AG08396 (cell line): ENCODE measurements around the gene ZNF888.
"Not testable (repeated sequence)": the region's sequence is repeated elsewhere in the genome, so short reads cannot be mapped to it uniquely, and the experiment has no call there.

Experiments used
- DNase-seq: peaks from one replicate; pipeline ENCODE4 v3.0.0; 2012; ENCODE audit warnings: low spot score, mixed read lengths

Gene ZNF888

GRCh38 chr19:52872996-52873395 lies 50.2 kb downstream of the ZNF888 start:
- DNase-seq: not testable (repeated sequence)

DNA sequence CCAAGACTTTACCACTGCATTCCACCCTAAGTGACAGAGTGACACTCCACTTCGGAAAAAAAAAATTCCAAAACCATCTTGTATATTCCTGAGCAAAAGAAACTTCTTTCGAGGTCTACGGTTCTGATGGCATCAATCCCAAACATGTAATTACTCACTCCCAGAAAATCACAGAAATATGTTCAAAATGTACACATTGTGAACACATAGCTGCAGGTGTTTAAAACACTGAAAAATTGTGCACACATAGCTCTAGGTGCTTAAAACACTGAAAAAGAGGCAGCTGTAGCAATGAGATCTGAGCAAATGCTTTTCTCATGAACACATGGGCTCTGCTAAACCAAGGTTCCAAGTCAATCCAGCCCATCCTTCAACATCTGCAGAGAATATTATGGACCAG lies 51.8 kb downstream of the ZNF888 start:
- no peak for DNase-seq

- DNase-seq: not testable (repeated sequence)
These were observed 55.2 kb downstream of the ZNF888 start for GRCh38 chr19:52868031-52868430.

GRCh38 chr19:52857378-52858191 lies 65.6 kb downstream of the ZNF888 start, which contains the start of gene ZNF468:
Gene ZNF468 (minus strand): TSS chr19:52857619. CDS start chr19:52854272, 3,347 bp downstream.
- peak; percentile 39 for DNase-seq

DNA sequence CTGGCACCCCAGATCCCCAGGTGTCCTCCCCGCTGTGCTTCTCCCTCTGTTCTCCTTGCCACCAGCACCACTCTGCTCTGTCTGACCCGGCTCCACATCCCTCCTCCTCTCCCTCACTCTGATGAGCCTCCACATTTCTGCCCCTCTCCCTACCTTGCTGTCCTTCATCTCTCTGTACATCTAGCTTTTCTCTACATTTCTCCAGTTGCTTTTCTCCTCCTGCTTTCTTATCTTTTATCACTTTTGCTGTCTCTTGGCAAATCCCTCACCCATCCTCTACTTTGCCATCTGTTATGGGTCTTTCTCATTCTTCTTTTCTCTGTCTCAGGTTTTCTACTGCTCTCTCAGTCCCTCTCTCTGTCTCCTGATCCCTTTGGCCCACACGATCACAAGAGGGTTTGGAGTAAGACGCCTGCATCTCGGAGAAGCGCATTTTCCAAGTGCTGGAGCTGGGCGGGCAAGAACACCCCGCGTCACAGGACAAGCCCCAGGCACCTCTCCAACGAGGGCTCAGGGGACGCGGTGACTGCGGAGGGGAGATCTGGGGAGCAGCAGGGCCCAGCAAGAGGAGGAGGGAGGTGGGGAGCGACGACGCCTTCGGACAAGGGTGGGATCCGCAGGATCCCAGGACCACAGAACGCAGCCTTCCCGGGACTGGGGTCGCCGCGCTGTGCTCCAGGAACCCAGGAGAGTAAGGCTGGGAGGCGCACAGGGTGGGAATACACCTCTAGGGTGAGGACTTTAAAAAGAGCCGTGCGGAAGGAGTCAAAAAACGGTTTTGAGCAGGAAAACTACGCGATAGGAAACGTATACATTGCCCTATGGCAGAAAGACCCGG lies 66.5 kb downstream of the ZNF888 start:
- peak; percentile 5 for DNase-seq
